ENCODE results near the gene PCDH20.
A peak's percentile ranks its signal among the peaks of the same experiment; 100 is the strongest.

DNA sequence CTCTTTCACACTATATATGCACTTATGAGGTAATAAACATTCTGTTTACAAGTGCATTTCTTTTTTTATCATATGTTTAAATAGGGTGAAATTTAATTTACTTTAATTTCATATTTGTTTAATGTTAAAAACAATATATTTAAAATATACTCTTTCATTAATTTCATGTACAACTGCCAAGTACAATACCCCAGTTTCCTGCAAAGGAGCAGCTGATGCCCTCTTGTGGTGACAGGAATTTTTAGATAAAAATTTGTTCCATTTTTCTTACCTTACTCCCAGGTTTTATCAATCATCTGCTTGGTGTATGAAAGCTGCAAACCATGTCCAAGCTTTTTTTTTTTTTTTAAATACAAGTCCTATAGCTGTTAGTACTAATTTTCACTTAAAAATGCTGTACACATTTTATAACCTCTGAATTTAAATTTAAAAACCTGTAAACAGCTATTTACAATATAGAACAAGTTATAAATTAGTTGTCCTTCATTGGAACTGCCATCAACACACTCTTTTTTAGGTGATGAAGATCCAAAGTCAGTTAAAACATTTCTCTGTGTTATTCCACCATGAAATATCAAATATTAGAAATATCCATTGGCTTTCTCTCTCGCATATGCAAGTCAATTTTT lies 4.9 kb downstream of the PCDH20 start:
- TF ChIP-seq, protein P1, sequence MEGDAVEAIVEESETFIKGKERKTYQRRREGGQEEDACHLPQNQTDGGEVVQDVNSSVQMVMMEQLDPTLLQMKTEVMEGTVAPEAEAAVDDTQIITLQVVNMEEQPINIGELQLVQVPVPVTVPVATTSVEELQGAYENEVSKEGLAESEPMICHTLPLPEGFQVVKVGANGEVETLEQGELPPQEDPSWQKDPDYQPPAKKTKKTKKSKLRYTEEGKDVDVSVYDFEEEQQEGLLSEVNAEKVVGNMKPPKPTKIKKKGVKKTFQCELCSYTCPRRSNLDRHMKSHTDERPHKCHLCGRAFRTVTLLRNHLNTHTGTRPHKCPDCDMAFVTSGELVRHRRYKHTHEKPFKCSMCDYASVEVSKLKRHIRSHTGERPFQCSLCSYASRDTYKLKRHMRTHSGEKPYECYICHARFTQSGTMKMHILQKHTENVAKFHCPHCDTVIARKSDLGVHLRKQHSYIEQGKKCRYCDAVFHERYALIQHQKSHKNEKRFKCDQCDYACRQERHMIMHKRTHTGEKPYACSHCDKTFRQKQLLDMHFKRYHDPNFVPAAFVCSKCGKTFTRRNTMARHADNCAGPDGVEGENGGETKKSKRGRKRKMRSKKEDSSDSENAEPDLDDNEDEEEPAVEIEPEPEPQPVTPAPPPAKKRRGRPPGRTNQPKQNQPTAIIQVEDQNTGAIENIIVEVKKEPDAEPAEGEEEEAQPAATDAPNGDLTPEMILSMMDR (IDR thresholded peaks at IDR 0.05) = peak in 2 of 3 experiments; percentile 4 to 38
- no peak for TF ChIP-seq POLR2A (IDR thresholded peaks at IDR 0.05)
